Tibial nerve (tissue), 4 donors: ENCODE data around the gene CRYBB1.

ENCODE experiments used
- CTCF ChIP-seq, 5 experiments: fragments of 200-600 bp in 3 of 5; fragments of 450-650 bp in 2 of 5; sonication (generic) in 3 of 5; IDR thresholded peaks; one replicate each; pipeline ENCODE4 v1.5.1; 2016 to 2019; ENCODE audit warnings: antibody characterized with exemption in 5 of 5, mild to moderate bottlenecking in 3 of 5, moderate library complexity in 2 of 5
- EP300 ChIP-seq, 2 donors: sonication (generic); formaldehyde crosslinking; IDR thresholded peaks; one replicate each; pipeline ENCODE4 v1.6.1; 2017; ENCODE audit warnings: antibody characterized with exemption in 2 of 2, mild to moderate bottlenecking in 1 of 2
- POLR2A ChIP-seq, 2 donors: fragments of 450-650 bp; IDR thresholded peaks; one replicate each; pipeline ENCODE4 v1.6.1; 2017; ENCODE audit warnings: antibody characterized with exemption in 2 of 2, mild to moderate bottlenecking in 2 of 2, moderate library complexity in 2 of 2

- TF ChIP-seq CTCF (IDR thresholded peaks at IDR 0.05) (no peak), EP300 (IDR thresholded peaks at IDR 0.05) (peak in 1 of 2 donors; percentile 62), POLR2A (IDR thresholded peaks at IDR 0.05) (no peak)
These were observed 55.9 kb downstream of the CRYBB1 start for GRCh38 chr22:26561756-26562417.
